H1 (cell line): ENCODE data around the gene NME3. TPM values are rescaled to one million over a fixed set of nuclear protein-coding genes. Genes with fewer than 3 reads are reported as not detected.

Source experiments
- CTCF ChIA-PET: fragments of 300-600 bp; sonication (Branson Sonifier 250); formaldehyde crosslinking; loops from one replicate; lab custom pipeline; 2021; ENCODE audit not compliant: partially characterized antibody; lab: Charles Lee
- POLR2A ChIA-PET: fragments of 300-600 bp; sonication (Branson Sonifier 250); formaldehyde crosslinking; loops from one replicate; lab custom pipeline; 2021; ENCODE audit warnings: inconsistent platforms; ENCODE audit not compliant: partially characterized antibody; lab: Charles Lee
- DNase-seq, 2 experiments: peaks; one replicate each; pipeline versions ENCODE4 v3.0.0 to v3.0.0-alpha.2; 2010 to 2022; ENCODE audit warnings: low spot score in 2 of 2, low read depth in 1 of 2, mixed read lengths in 1 of 2
- FAIRE-seq: peaks from 2 replicates; lab custom pipeline; 2011; peaks lifted over from hg19 to GRCh38; lab: Jason Lieb, UNC
- H2AFZ ChIP-seq: 2 replicates; pipeline ENCODE4 v1.8.1; 2012; ENCODE audit warnings: low read length, inconsistent platforms
- H2AK5ac ChIP-seq: 2 replicates; pipeline ENCODE4 v1.6.1; 2013; ENCODE audit warnings: low read depth, low read length
- H2BK120ac ChIP-seq: replicated peaks from 2 replicates; pipeline ENCODE3; 2013; ENCODE audit warnings: low read depth, low read length, inconsistent platforms
- H2BK12ac ChIP-seq: 2 replicates; pipeline ENCODE4 v1.6.1; 2013; ENCODE audit warnings: low read depth, low read length
- H2BK15ac ChIP-seq: 2 replicates; pipeline ENCODE4 v1.6.1; 2013; ENCODE audit warnings: low read length
- H2BK20ac ChIP-seq: 2 replicates; pipeline ENCODE4 v1.6.1; 2013; ENCODE audit warnings: low read length
- H2BK5ac ChIP-seq: 2 replicates; pipeline ENCODE4 v1.6.1; 2013; ENCODE audit warnings: low read depth, low read length
- H3K14ac ChIP-seq: 2 replicates; pipeline ENCODE4 v1.6.1; 2013; ENCODE audit warnings: inconsistent platforms; ENCODE audit not compliant: insufficient read length
- H3K18ac ChIP-seq: 2 replicates; pipeline ENCODE4 v1.6.1; 2013; ENCODE audit warnings: low read length; ENCODE audit errors: extremely low read depth
- H3K23ac ChIP-seq: 2 replicates; pipeline ENCODE4 v1.6.1; 2013; ENCODE audit warnings: inconsistent platforms; ENCODE audit not compliant: insufficient read length
- H3K23me2 ChIP-seq: 2 replicates; pipeline ENCODE4 v1.6.1; 2013; ENCODE audit warnings: low read depth, low read length
- H3K27ac ChIP-seq: 2 replicates; pipeline ENCODE4 v1.6.1; 2011; ENCODE audit warnings: low read depth, low read length, inconsistent platforms
- H3K27me3 ChIP-seq, 4 experiments: replicated peaks in 1 of 4; 1 replicate in 1 of 4; 2 replicates in 3 of 4; pipeline versions ENCODE4 v1.6.1 to v1.8.1; 2011 to 2013; ENCODE audit warnings: low read length in 3 of 4, mild to moderate bottlenecking in 3 of 4, inconsistent platforms in 2 of 4, mixed read lengths in 2 of 4, moderate library complexity in 1 of 4; ENCODE audit not compliant: control insufficient read depth in 3 of 4, insufficient read depth in 3 of 4; ENCODE audit errors: extremely low read depth in 1 of 4
- H3K36me3 ChIP-seq, 4 experiments: 2 replicates each; pipeline versions ENCODE4 v1.6.1 to v1.8.1; 2011 to 2013; ENCODE audit warnings: mild to moderate bottlenecking in 4 of 4, low read length in 3 of 4, moderate library complexity in 2 of 4, control low read depth in 1 of 4, inconsistent platforms in 1 of 4; ENCODE audit not compliant: insufficient read depth in 4 of 4, control insufficient read depth in 2 of 4
- H3K4ac ChIP-seq: replicated peaks from 2 replicates; pipeline ENCODE3; 2013; ENCODE audit warnings: low read length, low read depth, mixed read lengths, inconsistent platforms; ENCODE audit not compliant: insufficient read length
- H3K4me1 ChIP-seq, 4 experiments: replicated peaks in 1 of 4; 1 replicate in 1 of 4; 2 replicates in 3 of 4; pipeline versions ENCODE4 v1.6.1 to v1.8.1; 2011 to 2013; ENCODE audit warnings: low read length in 3 of 4, inconsistent platforms in 2 of 4, mixed read lengths in 1 of 4; ENCODE audit not compliant: insufficient read depth in 4 of 4, control insufficient read depth in 3 of 4
- H3K4me2 ChIP-seq, 2 experiments: 2 replicates each; pipeline versions ENCODE4 v1.6.1 to v1.8.1; 2011 to 2013; ENCODE audit warnings: low read depth in 2 of 2, low read length in 2 of 2, control low read depth in 1 of 2, inconsistent platforms in 1 of 2, mild to moderate bottlenecking in 1 of 2; ENCODE audit not compliant: insufficient read depth in 1 of 2
- H3K4me3 ChIP-seq, 4 experiments: fragments of 200-600, 300-600 bp in 1 of 4; sonication (generic), shearing (Covaris generic), sonication (Bioruptor Twin) in 1 of 4; 2 replicates each; pipeline versions ENCODE4 v1.5.1 to v1.8.1; 2011 to 2016; ENCODE audit warnings: low read length in 4 of 4, low read depth in 3 of 4, control low read depth in 2 of 4, inconsistent platforms in 2 of 4, mild to moderate bottlenecking in 2 of 4, mixed read lengths in 1 of 4, moderate library complexity in 1 of 4; ENCODE audit not compliant: insufficient read depth in 2 of 4; ENCODE audit errors: extremely low read depth in 1 of 4
- H3K56ac ChIP-seq: replicated peaks from 2 replicates; pipeline ENCODE3; 2013; ENCODE audit warnings: low read depth, mild to moderate bottlenecking, mixed read lengths, low read length, inconsistent platforms; ENCODE audit not compliant: insufficient read length
- H3K79me1 ChIP-seq: 2 replicates; pipeline ENCODE4 v1.6.1; 2013; ENCODE audit warnings: low read depth, low read length, control low read depth
- H3K79me2 ChIP-seq, 2 experiments: 2 replicates each; pipeline versions ENCODE4 v1.6.1 to v1.8.1; 2012 to 2013; ENCODE audit warnings: low read length in 2 of 2, mild to moderate bottlenecking in 2 of 2, inconsistent platforms in 1 of 2; ENCODE audit not compliant: insufficient read depth in 2 of 2, control insufficient read depth in 1 of 2
- H3K9ac ChIP-seq, 4 experiments: replicated peaks in 1 of 4; 1 replicate in 1 of 4; 2 replicates in 3 of 4; pipeline versions ENCODE4 v1.6.1 to v1.8.1; 2011 to 2013; ENCODE audit warnings: low read depth in 3 of 4, low read length in 3 of 4, control low read depth in 2 of 4, mild to moderate bottlenecking in 2 of 4, moderate library complexity in 2 of 4, inconsistent platforms in 1 of 4; ENCODE audit errors: extremely low read depth in 1 of 4
- H3K9me3 ChIP-seq, 2 experiments: 2 replicates each; pipeline versions ENCODE4 v1.6.1 to v1.8.1; 2012 to 2013; ENCODE audit warnings: mild to moderate bottlenecking in 2 of 2, moderate library complexity in 2 of 2, control low read depth in 1 of 2, inconsistent platforms in 1 of 2, low read depth in 1 of 2, low read length in 1 of 2, mixed read lengths in 1 of 2; ENCODE audit not compliant: insufficient read depth in 2 of 2
- H4K20me1 ChIP-seq, 2 experiments: replicated peaks in 1 of 2; 2 replicates each; pipeline versions ENCODE3 to v1.8.1; 2011 to 2013; ENCODE audit warnings: inconsistent platforms in 2 of 2, low read length in 2 of 2, mild to moderate bottlenecking in 1 of 2; ENCODE audit not compliant: insufficient read depth in 2 of 2, control insufficient read depth in 1 of 2
- H4K5ac ChIP-seq: 2 replicates; pipeline ENCODE4 v1.6.1; 2013; ENCODE audit warnings: low read length, low read depth, mixed read lengths, inconsistent platforms; ENCODE audit not compliant: insufficient read length
- H4K8ac ChIP-seq: 2 replicates; pipeline ENCODE4 v1.8.0; 2013; ENCODE audit warnings: mild to moderate bottlenecking, moderate library complexity, low read length, inconsistent platforms; ENCODE audit not compliant: insufficient read depth; ENCODE audit errors: extremely low read depth
- H4K91ac ChIP-seq: replicated peaks from 2 replicates; pipeline ENCODE3; 2013; ENCODE audit warnings: low read length, mixed read lengths, inconsistent platforms; ENCODE audit not compliant: insufficient read length
- BRCA1 ChIP-seq: IDR thresholded peaks from 2 replicates; pipeline ENCODE4 v1.6.1; 2012; ENCODE audit warnings: low read depth, low read length, improper control_type of control experiment
- CHD1 ChIP-seq: IDR thresholded peaks from 2 replicates; pipeline ENCODE4 v1.6.1; 2012; ENCODE audit warnings: low read depth, low read length, improper control_type of control experiment
- POLR2A ChIP-seq, 2 experiments: IDR thresholded peaks; 1 replicate in 1 of 2; 2 replicates in 1 of 2; pipeline ENCODE4 v1.6.1; 2011; ENCODE audit warnings: low read depth in 2 of 2, low read length in 2 of 2, mild to moderate bottlenecking in 2 of 2; ENCODE audit errors: control extremely low read depth in 1 of 2
- POLR2AphosphoS5 ChIP-seq: IDR thresholded peaks from 2 replicates; pipeline ENCODE4 v1.6.1; 2011; ENCODE audit warnings: low read depth, low read length
- RAD21 ChIP-seq, 2 experiments: IDR thresholded peaks in 1 of 2; conservative IDR thresholded peaks in 1 of 2; 2 replicates each; pipeline ENCODE4 v1.6.1; 2011; ENCODE audit warnings: low read depth in 2 of 2, low read length in 2 of 2, improper control_type of control experiment in 1 of 2, inconsistent platforms in 1 of 2, mild to moderate bottlenecking in 1 of 2, moderate library complexity in 1 of 2
- SIN3A ChIP-seq, 2 experiments: IDR thresholded peaks in 1 of 2; conservative IDR thresholded peaks in 1 of 2; 2 replicates each; pipeline ENCODE4 v1.6.1; 2011 to 2012; ENCODE audit warnings: low read length in 2 of 2, improper control_type of control experiment in 1 of 2, low read depth in 1 of 2, mild to moderate bottlenecking in 1 of 2
- SP2 ChIP-seq: IDR thresholded peaks from 2 replicates; pipeline ENCODE4 v1.6.1; 2012; ENCODE audit warnings: mild to moderate bottlenecking, low read length, inconsistent platforms
- TAF7 ChIP-seq: optimal IDR thresholded peaks from 2 replicates; pipeline ENCODE3; 2011; ENCODE audit warnings: low read depth, mild to moderate bottlenecking, inconsistent platforms, low read length, moderate library complexity, borderline replicate concordance
- TBP ChIP-seq: IDR thresholded peaks from 2 replicates; pipeline ENCODE4 v1.6.1; 2011; ENCODE audit warnings: low read depth, low read length, improper control_type of control experiment
- WGBS, 2 experiments: shearing (Covaris generic) in 1 of 2; methylation state at CpG; one replicate each; pipeline versions ENCODE4 v1.1.6 to v1.1.7; 2013 to 2015; ENCODE audit warnings: low lambda C conversion rate in 2 of 2, mixed read lengths in 2 of 2, inconsistent platforms in 1 of 2, low coverage in 1 of 2, missing lambda C conversion rate in 1 of 2; ENCODE audit not compliant: insufficient replicate concordance in 2 of 2, insufficient coverage in 1 of 2, insufficient read length in 1 of 2; ENCODE audit errors: extremely low coverage in 1 of 2, missing lambda C conversion rate in 1 of 2; 5-methylcytosine and 5-hydroxymethylcytosine counted together
- polyA plus RNA-seq, 7 experiments: library from polyadenylated mRNA; depleted of rRNA in 3 of 7; stranded (reverse) in 5 of 7; unstranded in 2 of 7; fragments of >200 nt in 5 of 7; fragments of 200-250 nt in 2 of 7; gene quantifications; 1 replicate in 5 of 7; 2 replicates in 1 of 7; 4 replicates in 1 of 7; pipeline versions ENCODE4 v1.2.1 to v1.2.3, GENCODE V29; 2011 to 2013; ENCODE audit warnings: missing spikeins in 2 of 7, mixed read lengths in 2 of 7
- total RNA-seq: library from RNA; stranded (reverse); fragmentation: NEBNext Ultra II Directional; extraction: Animal tissue kit (Norgen Biotek cat#: 25700); gene quantifications from 2 replicates; pipeline ENCODE4 v1.2.1, GENCODE V29; 2021

NME3 gene
- total and polyA plus RNA-seq, 2 of the 8 experiments (the other 6 are each of a cell fraction or from before 2014, with no cell fraction given): 72.5 to 163 TPM

GRCh38 chr16:1776991-1777374 is 5.6 kb upstream of the NME3 start:
- H3K4me3 ChIP-seq: no peak overlapping the region
- peaks cover 0 to 14% of the 10 kb centered on the region in 2 experiments; a peak in 1 of 4 replicates for H3K79me2 ChIP-seq
- H2BK5ac ChIP-seq: no peak overlapping the region
- H3K23me2 ChIP-seq: peaks cover 6% of the 10 kb centered on the region
- no peak overlapping the region for H2AK5ac ChIP-seq
- no peak overlapping the region for H3K23ac ChIP-seq
- H3K56ac ChIP-seq: no peak overlapping the region
- peaks cover 9% of the 10 kb centered on the region for H3K79me1 ChIP-seq
- peaks cover 0 to 23% (median 9%) of the 10 kb centered on the region in 4 experiments; a peak in 5 of 8 replicates for H3K36me3 ChIP-seq
- H2AFZ ChIP-seq: no peak overlapping the region
- H4K20me1 ChIP-seq: peaks cover 0 to 33% of the 10 kb centered on the region in 2 experiments
- H4K91ac ChIP-seq: no peak overlapping the region
- no peak overlapping the region for H3K4me2 ChIP-seq
- ChIA-PET POLR2A (interaction anchor here (1.0 to 12.0 kb wide), 5 partner anchors 8 to 379 kb away, joined by 3 to 246 read pairs (median 4); partner anchors contain the start of genes EME2, GFER, IGFALS and MRPS34), CTCF (interaction anchor here (0.8 kb wide), 1 partner anchor 12 kb away, joined by 3 read pairs; no protein-coding TSS in a partner anchor)
- H2BK15ac ChIP-seq: no peak overlapping the region
- no peak overlapping the region for H3K27ac ChIP-seq
- H3K18ac ChIP-seq: no peak overlapping the region
- no peak overlapping the region for H2BK120ac ChIP-seq
- no peaks in the 10 kb centered on the region for H3K9me3 ChIP-seq
- no peak for DNase-seq
- no peak for FAIRE-seq
- H3K14ac ChIP-seq: no peak overlapping the region
- H3K4ac ChIP-seq: no peak overlapping the region
- no peak overlapping the region for H3K9ac ChIP-seq
- H4K5ac ChIP-seq: no peak overlapping the region
- no peaks in the 10 kb centered on the region for H3K27me3 ChIP-seq
- 97% methylated on average over 19 of the region's 22 CpGs; no CpG with 5 or more reads in 1 of the 2 experiments for WGBS, 2 experiments
- H2BK12ac ChIP-seq: no peak overlapping the region
- H2BK20ac ChIP-seq: no peak overlapping the region
- H4K8ac ChIP-seq: no peak overlapping the region; the same call in 1 of the 2 replicates
- TF ChIP-seq POLR2AphosphoS5: no peak
- TF ChIP-seq SIN3A (conservative IDR thresholded peaks at IDR 0.05 in 1 of 2, IDR thresholded peaks at IDR 0.05 in 1 of 2; ENCODE audit: low read depth in 1 of 2, low read length in 2 of 2): no peak
- TF ChIP-seq TAF7: no peak
- TF ChIP-seq POLR2A (IDR thresholded peaks at IDR 0.05; ENCODE audit: control extremely low read depth in 1 of 2, low read depth in 2 of 2, low read length in 2 of 2): no peak
- no peak for TF ChIP-seq SP2
- no peak for TF ChIP-seq TBP
- no peak for TF ChIP-seq CHD1
- no peak for TF ChIP-seq RAD21 (IDR thresholded peaks at IDR 0.05 in 1 of 2, conservative IDR thresholded peaks at IDR 0.05 in 1 of 2; ENCODE audit: low read depth in 2 of 2, low read length in 2 of 2)
- TF ChIP-seq BRCA1: no peak
- peaks cover 0 to 10% (median 8%) of the 10 kb centered on the region in 4 experiments; a peak in 6 of 7 replicates for H3K4me1 ChIP-seq
